Mammary epithelial cell (primary cell): ENCODE measurements around the gene HMGN4.

Source experiments
- EZH2 ChIP-seq: IDR thresholded peaks from 2 replicates; pipeline ENCODE4 v1.6.1; 2012; ENCODE audit warnings: low read length, inconsistent platforms, borderline replicate concordance
- TF ChIP-seq, protein P1 (sequence below), 2 donors: IDR thresholded peaks in 1 of 2; conservative IDR thresholded peaks in 1 of 2; 2 replicates each; pipeline ENCODE4 v1.5.1; 2011 to 2012; ENCODE audit warnings: inconsistent platforms in 2 of 2, low read length in 2 of 2, mild to moderate bottlenecking in 2 of 2, control low read depth in 1 of 2, low read depth in 1 of 2; ENCODE audit not compliant: insufficient read depth in 1 of 2; ENCODE audit errors: extremely low read depth in 1 of 2

DNA sequence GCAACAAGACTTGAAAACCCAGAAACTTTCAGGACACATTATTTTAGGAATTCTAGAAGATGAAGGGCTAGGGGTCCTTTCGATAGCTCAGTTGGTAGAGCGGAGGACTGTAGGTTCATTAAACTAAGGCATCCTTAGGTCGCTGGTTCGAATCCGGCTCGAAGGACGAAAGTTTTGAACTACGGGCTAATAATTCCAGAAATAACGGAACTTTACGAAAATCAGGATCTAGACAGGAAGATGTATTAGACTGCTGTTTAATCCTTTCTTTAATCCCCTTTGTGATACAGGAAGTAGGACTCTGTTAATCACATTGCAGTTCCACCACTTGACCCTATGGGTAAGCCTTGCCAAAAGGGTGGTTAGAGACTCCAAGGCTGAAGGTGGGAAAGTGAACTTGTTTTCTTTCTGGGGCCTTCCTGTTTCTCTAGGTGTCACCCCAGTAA is 37.4 kb downstream of the HMGN4 start:
- TF ChIP-seq, protein P1, sequence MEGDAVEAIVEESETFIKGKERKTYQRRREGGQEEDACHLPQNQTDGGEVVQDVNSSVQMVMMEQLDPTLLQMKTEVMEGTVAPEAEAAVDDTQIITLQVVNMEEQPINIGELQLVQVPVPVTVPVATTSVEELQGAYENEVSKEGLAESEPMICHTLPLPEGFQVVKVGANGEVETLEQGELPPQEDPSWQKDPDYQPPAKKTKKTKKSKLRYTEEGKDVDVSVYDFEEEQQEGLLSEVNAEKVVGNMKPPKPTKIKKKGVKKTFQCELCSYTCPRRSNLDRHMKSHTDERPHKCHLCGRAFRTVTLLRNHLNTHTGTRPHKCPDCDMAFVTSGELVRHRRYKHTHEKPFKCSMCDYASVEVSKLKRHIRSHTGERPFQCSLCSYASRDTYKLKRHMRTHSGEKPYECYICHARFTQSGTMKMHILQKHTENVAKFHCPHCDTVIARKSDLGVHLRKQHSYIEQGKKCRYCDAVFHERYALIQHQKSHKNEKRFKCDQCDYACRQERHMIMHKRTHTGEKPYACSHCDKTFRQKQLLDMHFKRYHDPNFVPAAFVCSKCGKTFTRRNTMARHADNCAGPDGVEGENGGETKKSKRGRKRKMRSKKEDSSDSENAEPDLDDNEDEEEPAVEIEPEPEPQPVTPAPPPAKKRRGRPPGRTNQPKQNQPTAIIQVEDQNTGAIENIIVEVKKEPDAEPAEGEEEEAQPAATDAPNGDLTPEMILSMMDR (conservative IDR thresholded peaks at IDR 0.05 in 1 of 2, IDR thresholded peaks at IDR 0.05 in 1 of 2; ENCODE audit: extremely low read depth in 1 of 2, insufficient read depth in 1 of 2, low read depth in 1 of 2, low read length in 2 of 2), result no peak
- TF ChIP-seq EZH2, result no peak
